Karpas-422 (cell line): ENCODE measurements around the gene KCNH4. TPM values are rescaled to one million over a fixed set of nuclear protein-coding genes. Genes with fewer than 3 reads are reported as not detected.

Experiments used
- DNase-seq: peaks from one replicate; pipeline ENCODE4 v3.0.0-alpha.2; 2015
- H2AFZ ChIP-seq: fragments of 200-600 bp; sonication (generic); 2 replicates; pipeline ENCODE4 v1.6.1; 2014; ENCODE audit warnings: antibody characterized with exemption, low read length, mixed read lengths
- H3K27ac ChIP-seq: fragments of 200-600 bp; sonication (generic); 2 replicates; pipeline ENCODE4 v1.5.1; 2014; ENCODE audit warnings: mild to moderate bottlenecking, low read length, moderate library complexity
- H3K27me3 ChIP-seq: fragments of 200-600 bp; sonication (generic); 2 replicates; pipeline ENCODE4 v1.6.1; 2014; ENCODE audit warnings: low read length, mixed read lengths
- H3K36me3 ChIP-seq: fragments of 200-600 bp; sonication (generic); 2 replicates; pipeline ENCODE4 v1.6.1; 2014; ENCODE audit warnings: low read length, mixed read lengths; ENCODE audit not compliant: insufficient read depth
- H3K4me1 ChIP-seq: fragments of 200-600 bp; sonication (generic); 2 replicates; pipeline ENCODE4 v1.6.1; 2014; ENCODE audit warnings: mild to moderate bottlenecking, low read length, mixed read lengths
- H3K4me2 ChIP-seq: fragments of 200-600 bp; sonication (generic); 2 replicates; pipeline ENCODE4 v1.6.1; 2014; ENCODE audit warnings: low read length, low read depth, mild to moderate bottlenecking; ENCODE audit not compliant: poor library complexity, severe bottlenecking
- H3K4me3 ChIP-seq: fragments of 200-600 bp; sonication (generic); 2 replicates; pipeline ENCODE4 v1.5.1; 2014; ENCODE audit warnings: mild to moderate bottlenecking, antibody characterized with exemption, low read length, mixed read lengths
- H3K79me2 ChIP-seq: fragments of 200-600 bp; sonication (generic); 2 replicates; pipeline ENCODE4 v1.6.1; 2014; ENCODE audit warnings: mild to moderate bottlenecking, low read length, mixed read lengths
- H3K9ac ChIP-seq: fragments of 200-600 bp; sonication (generic); 2 replicates; pipeline ENCODE4 v1.6.0; 2014; ENCODE audit warnings: low read length
- H3K9me2 ChIP-seq: fragments of 200-600 bp; sonication (generic), shearing (Covaris generic); replicated peaks from 2 replicates; pipeline ENCODE4 v1.6.0; 2014; ENCODE audit warnings: mild to moderate bottlenecking, low read length, moderate library complexity; ENCODE audit not compliant: insufficient read depth
- H3K9me3 ChIP-seq: fragments of 300-700, 200-600 bp; sonication (generic); 2 replicates; pipeline ENCODE4 v1.6.1; 2014; ENCODE audit warnings: low read length, mixed read lengths
- H4K20me1 ChIP-seq: fragments of 200-600 bp; sonication (generic); 2 replicates; pipeline ENCODE4 v1.6.1; 2014; ENCODE audit warnings: mild to moderate bottlenecking, antibody characterized with exemption, low read length, low read depth; ENCODE audit not compliant: insufficient read depth
- total RNA-seq: library from RNA; depleted of rRNA; stranded (reverse); fragments of >200 nt; shearing (Covaris generic); gene quantifications from 2 replicates; pipeline ENCODE4 v1.2.3, GENCODE V29; 2014; ENCODE audit warnings: low replicate concordance

The KCNH4 gene
- total RNA-seq, 1 experiment from 2014 or later = not detected

GRCh38 chr17:42125565-42125964, 55.4 kb downstream of the KCNH4 start:
- Histone ChIP-seq H3K4me3 (no peak overlapping the region), H3K9me3 (no peaks in the 10 kb centered on the region), H2AFZ (no peak overlapping the region), H3K9ac (no peak overlapping the region), H3K9me2 (no peaks in the 10 kb centered on the region), H3K4me2 (no peak overlapping the region), H3K4me1 (peaks cover 5% of the 10 kb centered on the region), H4K20me1 (peaks cover 9% of the 10 kb centered on the region; the same call in 1 of the 2 replicates), H3K27me3 (no peaks in the 10 kb centered on the region), H3K36me3 (peaks cover 9% of the 10 kb centered on the region), H3K79me2 (peaks cover 6% of the 10 kb centered on the region), H3K27ac (no peak overlapping the region)
- DNase-seq = no peak

GRCh38 chr17:42124256-42124655, 56.7 kb downstream of the KCNH4 start:
- Histone ChIP-seq H3K9me3 (no peaks in the 10 kb centered on the region), H2AFZ (no peak overlapping the region), H3K27me3 (no peaks in the 10 kb centered on the region), H3K79me2 (peaks cover 9% of the 10 kb centered on the region), H4K20me1 (no peaks in the 10 kb centered on the region), H3K9me2 (no peaks in the 10 kb centered on the region), H3K4me3 (no peak overlapping the region), H3K36me3 (peaks cover 9% of the 10 kb centered on the region), H3K9ac (no peak overlapping the region), H3K4me2 (no peak overlapping the region), H3K27ac (no peak overlapping the region), H3K4me1 (peaks cover 18% of the 10 kb centered on the region)
- no peak for DNase-seq

DNA sequence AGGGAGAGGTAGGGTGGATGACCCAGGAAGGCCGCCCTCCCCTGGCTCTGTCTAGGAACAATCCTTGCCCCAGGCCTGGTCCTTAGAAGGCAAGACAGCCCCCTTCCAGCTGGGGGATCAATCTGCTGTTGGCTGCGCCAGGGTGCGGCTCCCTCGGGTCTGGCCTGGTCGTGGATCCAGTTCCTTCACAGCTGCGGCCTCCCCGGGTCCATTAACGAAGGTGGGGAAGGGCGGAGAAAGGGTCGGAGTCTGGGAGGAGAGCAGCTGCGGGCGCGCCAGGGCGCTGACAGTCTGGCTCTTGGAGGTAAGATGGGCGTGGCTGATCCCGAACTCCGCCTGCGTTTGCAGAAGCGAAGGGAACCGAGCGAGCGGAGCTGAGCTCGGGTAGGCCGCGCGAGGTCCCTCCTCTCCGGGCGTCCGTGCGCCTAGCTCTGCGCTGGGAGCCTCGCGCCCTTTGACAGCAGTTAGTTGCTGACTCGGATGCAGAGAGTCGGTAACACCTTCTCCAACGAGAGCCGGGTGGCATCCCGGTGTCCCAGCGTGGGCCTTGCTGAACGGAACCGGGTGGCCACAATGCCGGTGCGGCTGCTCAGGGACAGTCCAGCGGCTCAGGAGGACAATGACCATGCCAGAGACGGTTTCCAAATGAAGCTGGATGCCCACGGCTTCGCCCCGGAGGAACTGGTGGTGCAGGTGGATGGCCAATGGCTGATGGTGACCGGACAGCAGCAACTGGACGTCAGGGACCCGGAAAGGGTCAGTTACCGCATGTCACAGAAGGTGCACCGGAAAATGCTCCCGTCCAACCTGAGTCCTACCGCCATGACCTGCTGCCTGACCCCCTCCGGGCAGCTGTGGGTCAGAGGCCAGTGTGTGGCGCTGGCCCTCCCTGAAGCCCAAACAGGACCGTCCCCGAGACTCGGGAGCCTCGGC, 58.3 kb downstream of the KCNH4 start, which contains the start of gene HSPB9:
HSPB9 (plus strand) TSS at position 434 of the 933 bp plus-strand sequence; CDS start at position 481, 47 bp downstream.
- Histone ChIP-seq H3K4me2 (peak within 1 kb of the TSS; percentile 89), H2AFZ (no peak within 1 kb of the TSS), H3K9ac (no peak within 1 kb of the TSS)

GRCh38 chr17:42120770-42121769, 59.9 kb downstream of the KCNH4 start, which contains the start of gene KAT2A:
KAT2A (minus strand) TSS chr17:42121367; CDS start chr17:42121304, 63 bp downstream.
- peak within 1 kb of the TSS; percentile 62; the same call in 1 of the 2 replicates for H2AFZ ChIP-seq

More for the DNA sequence above, 58.3 kb downstream of the KCNH4 start, which contains the start of gene HSPB9:
- H3K9me2 ChIP-seq = no peaks in the 10 kb centered on the region
- H4K20me1 ChIP-seq = no peaks in the 10 kb centered on the region
- no peaks in the 10 kb centered on the region for H3K9me3 ChIP-seq
- H3K4me1 ChIP-seq = peaks cover 24% of the 10 kb centered on the region
- H3K79me2 ChIP-seq = peaks cover 13% of the 10 kb centered on the region
- DNase-seq = no peak
- no peak within 1 kb of the TSS for H3K27ac ChIP-seq
- H3K36me3 ChIP-seq = peaks cover 9% of the 10 kb centered on the region
- H3K27me3 ChIP-seq = no peaks in the 10 kb centered on the region
- no peak within 1 kb of the TSS; the same call in 1 of the 2 replicates for H3K4me3 ChIP-seq

GRCh38 chr17:42120161-42120769, 60.7 kb downstream of the KCNH4 start:
- Histone ChIP-seq H3K9ac (peak overlapping the region; percentile 92), H3K79me2 (peaks cover 13% of the 10 kb centered on the region), H3K36me3 (no peaks in the 10 kb centered on the region), H3K9me2 (no peaks in the 10 kb centered on the region), H3K4me2 (peak overlapping the region; percentile 89), H3K9me3 (no peaks in the 10 kb centered on the region), H3K4me3 (peak overlapping the region; percentile 95), H4K20me1 (no peaks in the 10 kb centered on the region), H3K27ac (peak overlapping the region; percentile 51), H3K4me1 (peaks cover 47% of the 10 kb centered on the region), H2AFZ (no peak overlapping the region; the same call in 1 of the 2 replicates), H3K27me3 (no peaks in the 10 kb centered on the region)
- DNase-seq = peak; percentile 62

More at GRCh38 chr17:42120770-42121769, 59.9 kb downstream of the KCNH4 start, which contains the start of gene KAT2A:
- peak within 1 kb of the TSS; percentile 89 for H3K4me2 ChIP-seq
- peaks cover 13% of the 10 kb centered on the region for H3K79me2 ChIP-seq
- H3K27me3 ChIP-seq = no peaks in the 10 kb centered on the region
- H3K4me3 ChIP-seq = peak within 1 kb of the TSS; percentile 95
- H3K9ac ChIP-seq = peak within 1 kb of the TSS; percentile 92
- H3K9me2 ChIP-seq = no peaks in the 10 kb centered on the region
- peaks cover 39% of the 10 kb centered on the region for H3K4me1 ChIP-seq
- peaks cover 6% of the 10 kb centered on the region; the same call in 1 of the 2 replicates for H3K36me3 ChIP-seq
- H4K20me1 ChIP-seq = no peaks in the 10 kb centered on the region
- H3K27ac ChIP-seq = peak within 1 kb of the TSS; percentile 51
- peak; percentile 93 for DNase-seq
- no peaks in the 10 kb centered on the region for H3K9me3 ChIP-seq

DNA sequence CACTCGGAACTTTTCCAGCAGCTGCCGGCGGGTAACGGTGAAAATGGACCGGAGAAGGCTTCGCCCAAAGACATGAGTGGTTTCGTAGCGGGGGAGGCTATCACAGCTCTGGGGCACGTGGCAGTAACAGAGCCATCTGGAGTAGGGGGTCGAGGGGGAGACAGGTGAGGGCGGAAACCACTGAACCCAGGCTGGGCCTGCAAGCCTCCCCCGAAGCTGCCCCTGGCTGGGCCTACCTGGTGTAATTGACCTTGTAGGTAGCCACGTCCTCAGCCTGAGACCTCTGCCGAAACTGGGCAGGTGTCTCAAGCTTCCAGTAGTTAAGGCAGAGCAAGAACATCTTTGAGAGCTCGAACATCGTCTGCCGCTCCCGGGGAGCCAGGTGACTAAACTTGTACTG, 61.6 kb downstream of the KCNH4 start:
- peaks cover 13% of the 10 kb centered on the region for H3K79me2 ChIP-seq
- peak overlapping the region; percentile 92 for H3K9ac ChIP-seq
- H3K4me1 ChIP-seq = peaks cover 51% of the 10 kb centered on the region
- no peaks in the 10 kb centered on the region for H4K20me1 ChIP-seq
- H3K4me2 ChIP-seq = peak overlapping the region; percentile 89
- H3K27me3 ChIP-seq = no peaks in the 10 kb centered on the region
- no peak for DNase-seq
- H3K9me3 ChIP-seq = no peaks in the 10 kb centered on the region
- H3K9me2 ChIP-seq = no peaks in the 10 kb centered on the region
- H3K36me3 ChIP-seq = no peaks in the 10 kb centered on the region
- H3K27ac ChIP-seq = no peak overlapping the region
- peak overlapping the region; percentile 95; the same call in 1 of the 2 replicates for H3K4me3 ChIP-seq
- no peak overlapping the region for H2AFZ ChIP-seq

- no peak overlapping the region for H3K4me2 ChIP-seq
- no peaks in the 10 kb centered on the region for H4K20me1 ChIP-seq
- H3K79me2 ChIP-seq = peaks cover 13% of the 10 kb centered on the region
- 0 out of 2 replicates have a peak overlapping the region, but pooled peaks have one; percentile 10 for H3K9ac ChIP-seq
- no peaks in the 10 kb centered on the region for H3K27me3 ChIP-seq
- peaks cover 59% of the 10 kb centered on the region for H3K4me1 ChIP-seq
- H3K9me3 ChIP-seq = no peaks in the 10 kb centered on the region
- H3K4me3 ChIP-seq = no peak overlapping the region
- H3K27ac ChIP-seq = no peak overlapping the region
- no peak overlapping the region for H2AFZ ChIP-seq
- peak; percentile 88 for DNase-seq
- H3K36me3 ChIP-seq = no peaks in the 10 kb centered on the region
- no peaks in the 10 kb centered on the region for H3K9me2 ChIP-seq
These were observed 62.4 kb downstream of the KCNH4 start for GRCh38 chr17:42118545-42118944.
